ENCODE results near the gene CBY1. TPM values are rescaled to one million over a fixed set of nuclear protein-coding genes. Genes with fewer than 3 reads are reported as not detected.
A peak's percentile ranks its signal among the peaks of the same experiment; 100 is the strongest.

Gene CBY1
- total RNA-seq, 1 experiment from 2014 or later: 25.0 TPM

DNA sequence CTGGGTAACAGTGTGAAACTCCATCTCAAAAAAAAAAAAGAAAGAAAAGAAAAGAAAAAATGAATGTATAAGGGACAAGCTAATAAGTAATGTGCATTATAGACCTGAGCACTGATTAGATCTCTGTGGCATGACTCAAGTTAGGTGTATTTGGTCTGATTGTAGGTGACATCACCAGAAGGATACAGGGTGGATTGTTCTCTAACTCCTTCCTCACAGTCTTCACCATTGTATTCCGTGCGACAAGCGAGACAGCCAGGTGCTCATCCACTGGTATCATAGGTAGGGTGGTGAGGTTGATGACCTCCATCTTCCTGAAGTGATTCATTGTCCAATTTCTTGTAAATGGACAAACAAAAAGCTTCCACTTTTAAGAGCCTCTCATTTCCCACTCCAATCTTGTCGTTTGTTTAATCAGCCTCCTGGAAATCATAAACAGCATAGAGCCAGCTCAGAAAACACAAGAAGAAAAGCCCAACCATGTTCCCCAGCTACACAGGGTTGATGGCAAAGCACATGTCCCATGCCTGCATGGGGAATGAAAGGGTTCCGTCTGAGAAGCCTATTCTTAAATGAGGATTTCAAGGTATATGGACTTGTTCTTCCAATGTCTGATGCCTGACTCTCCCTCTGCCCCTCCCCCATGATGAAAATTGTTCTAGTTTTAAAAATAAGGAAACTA, 6.5 kb upstream of the CBY1 start:
- DNase-seq (ENCODE audit: low spot score): no peak

GRCh38 chr22:38652859-38653258, 3.6 kb upstream of the CBY1 start:
- DNase-seq (ENCODE audit: low spot score): no peak

DNA sequence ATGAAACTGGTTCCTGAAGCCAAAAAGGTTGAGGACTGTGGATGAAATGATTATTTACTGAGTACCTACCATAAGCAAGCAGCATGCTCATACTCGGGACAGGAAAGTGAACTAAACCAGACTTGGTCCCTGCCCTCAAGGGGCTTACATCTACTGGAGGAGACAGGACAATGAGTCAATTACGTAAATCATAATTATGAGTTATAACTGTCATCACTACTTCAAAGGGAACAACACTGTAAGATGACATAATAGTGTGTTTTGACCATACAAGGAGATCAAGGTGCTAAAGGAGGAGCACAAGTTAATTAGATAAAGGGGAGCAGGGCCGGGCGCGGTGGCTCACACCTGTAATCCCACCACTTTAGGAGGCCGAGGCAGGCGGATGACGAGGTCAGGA, 2.7 kb upstream of the CBY1 start:
- no peak for DNase-seq (ENCODE audit: low spot score)

DNA sequence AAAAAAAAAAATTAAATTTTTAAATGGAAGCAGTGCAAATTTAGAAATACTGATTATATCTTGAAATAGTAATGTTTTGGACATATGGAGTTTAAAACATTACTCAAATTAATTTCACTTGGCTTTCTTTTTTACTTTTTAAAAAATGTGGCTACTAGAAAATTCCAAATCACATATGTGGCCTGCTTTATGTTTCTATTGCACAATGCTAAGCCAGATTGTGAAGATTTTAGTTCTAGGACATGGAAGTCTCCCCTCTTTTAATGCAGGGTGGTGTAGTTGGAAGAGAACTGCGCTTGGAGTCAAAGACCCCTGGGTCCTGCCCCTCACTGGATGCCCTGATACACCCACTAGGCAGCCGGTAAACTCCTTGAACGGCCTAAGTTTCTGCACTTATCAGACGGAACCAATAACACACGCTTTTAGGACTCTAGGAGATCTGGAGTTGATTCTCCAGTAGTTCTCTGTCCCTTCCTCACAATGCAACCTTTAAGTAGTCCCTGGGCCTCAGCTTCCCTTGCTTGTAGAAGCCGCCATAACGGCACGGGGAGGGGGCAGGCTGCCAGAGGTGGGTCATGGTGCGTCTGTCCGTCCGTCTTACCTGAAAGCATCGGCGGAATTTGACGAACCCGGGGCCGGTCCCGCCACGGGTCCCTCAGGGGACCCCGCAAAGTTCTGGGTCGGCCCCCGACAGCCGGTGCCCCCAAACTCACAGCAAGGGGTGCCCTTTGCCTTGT, 751 bp upstream of the CBY1 start:
- DNase-seq (ENCODE audit: low spot score): no peak

GRCh38 chr22:38657045-38657909, 839 bp downstream of the CBY1 start:
- no peak for DNase-seq (ENCODE audit: low spot score)

GRCh38 chr22:38674888-38675287, 18.4 kb downstream of the CBY1 start:
- no peak for DNase-seq (ENCODE audit: low spot score)

DNA sequence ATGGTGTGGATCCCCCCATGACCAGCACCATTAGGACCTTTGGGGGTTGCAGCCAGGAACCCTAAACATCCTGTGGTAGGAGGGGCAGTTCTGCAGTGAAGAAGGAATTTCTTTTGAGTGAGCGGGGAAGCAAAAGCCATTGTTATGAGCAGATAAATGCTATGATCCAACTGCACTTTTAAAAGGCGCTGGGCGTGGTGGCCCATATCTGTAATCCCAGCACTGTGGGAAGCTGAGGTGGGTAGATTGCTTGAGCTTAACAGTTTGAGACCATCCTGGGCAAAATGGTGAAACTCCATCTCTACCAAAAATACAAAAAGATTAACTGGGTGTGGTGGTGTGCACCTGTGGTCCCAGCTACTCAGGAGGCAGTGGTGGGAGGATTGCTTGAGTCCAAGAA, 19.4 kb downstream of the CBY1 start:
- DNase-seq (ENCODE audit: low spot score): no peak

DNA sequence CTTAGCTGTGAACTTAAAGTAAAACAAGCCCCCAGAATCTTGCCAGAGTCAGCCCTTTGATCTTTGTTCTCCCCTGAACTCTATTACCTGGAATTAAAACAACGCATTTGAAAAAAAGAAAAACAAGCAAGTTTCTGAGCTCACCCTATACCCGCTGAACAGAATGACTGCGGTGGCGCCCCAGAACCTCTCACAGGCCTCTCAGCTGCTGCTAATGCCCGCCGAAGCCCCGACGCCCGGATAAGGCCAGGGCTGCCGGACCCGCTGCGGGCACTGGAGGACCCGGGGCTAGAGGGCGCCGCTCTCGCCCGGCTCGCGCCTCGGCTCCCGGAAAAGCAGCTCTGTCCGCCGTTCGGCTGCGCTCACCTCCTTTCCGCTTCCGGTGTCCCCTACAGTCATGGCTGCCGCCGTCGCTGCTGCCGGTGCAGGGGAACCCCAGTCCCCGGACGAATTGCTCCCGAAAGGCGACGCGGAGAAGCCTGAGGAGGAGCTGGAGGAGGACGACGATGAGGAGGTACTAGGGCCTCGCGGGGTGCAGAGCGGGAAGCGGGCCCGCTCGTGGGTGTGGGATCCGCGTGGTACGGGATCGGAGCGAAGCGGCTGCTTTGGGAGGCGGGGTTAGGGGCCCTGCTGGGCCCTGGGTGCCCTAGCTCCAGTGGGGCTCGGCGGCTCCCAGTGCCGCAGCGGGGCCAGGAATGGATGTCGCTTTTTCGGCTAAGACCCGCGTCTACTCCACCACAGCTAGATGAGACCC, 25.3 kb downstream of the CBY1 start, which contains the start of gene TOMM22:
Gene TOMM22 (plus strand): TSS at position 376 of the 754 bp plus-strand sequence. CDS start 22 bp downstream, at position 398.
- DNase-seq (ENCODE audit: low spot score): peak; percentile 76

DNA sequence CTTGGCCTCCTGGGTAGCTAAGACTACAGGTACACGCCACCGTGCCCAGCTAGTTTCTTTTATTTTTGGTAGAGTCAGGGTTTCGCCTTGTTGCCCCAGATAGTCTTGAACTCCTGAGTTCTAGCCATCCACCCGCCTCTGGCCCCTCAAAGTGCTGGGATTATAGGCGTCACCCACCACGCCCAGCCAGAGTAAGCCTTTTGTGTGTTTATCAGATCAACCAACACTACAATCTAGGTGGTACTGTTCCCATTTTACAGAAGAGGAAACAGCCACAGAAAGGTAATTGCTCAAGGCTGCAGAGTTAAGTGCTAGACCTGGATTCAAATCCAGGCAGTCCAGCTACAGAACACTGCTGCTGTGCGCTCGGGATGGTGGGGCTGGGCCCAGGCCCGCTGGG, 28.5 kb downstream of the CBY1 start:
- no peak for DNase-seq (ENCODE audit: low spot score)

- no peak for DNase-seq (ENCODE audit: low spot score)
Observed at GRCh38 chr22:38685761-38686160, 29.3 kb downstream of the CBY1 start.

DNA sequence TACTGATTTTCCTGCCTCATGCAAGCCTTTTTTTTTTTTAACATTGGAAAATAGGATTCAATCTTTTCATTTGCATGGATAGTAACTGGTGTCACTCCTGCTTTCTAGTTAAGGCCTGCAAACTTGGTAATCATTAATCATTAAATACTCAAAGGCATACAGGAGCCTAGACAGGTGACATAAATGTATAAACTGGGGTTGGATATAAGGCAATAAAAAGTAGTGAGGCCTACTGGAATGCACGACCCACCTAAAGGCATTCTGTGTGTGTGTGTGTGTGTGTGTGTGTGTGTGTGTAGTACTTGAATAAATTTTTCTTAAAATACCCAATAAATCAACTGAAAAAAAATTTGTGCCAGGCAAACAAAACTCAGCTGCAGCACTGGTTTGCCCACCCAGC, 33.2 kb downstream of the CBY1 start:
- DNase-seq (ENCODE audit: low spot score): no peak

DNA sequence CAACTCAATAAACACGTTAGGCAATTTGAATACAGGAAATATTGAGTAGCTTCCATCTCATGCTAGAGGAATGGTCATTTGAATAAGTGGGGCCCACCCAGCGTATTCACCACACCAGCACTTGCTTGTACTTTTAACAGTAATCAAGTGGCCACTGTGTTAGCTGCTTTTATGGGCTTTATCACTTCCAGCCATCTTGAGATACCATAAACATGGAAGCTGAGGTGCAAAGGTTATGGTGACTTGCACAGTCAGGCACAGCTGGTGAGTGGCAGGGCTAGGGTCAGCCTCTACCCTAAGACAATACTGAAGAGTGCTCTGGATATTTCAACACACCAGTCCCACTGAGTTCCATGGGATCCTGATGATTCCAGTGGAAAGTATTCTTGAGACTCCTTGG, 37.6 kb downstream of the CBY1 start:
- no peak for DNase-seq (ENCODE audit: low spot score)

DNA sequence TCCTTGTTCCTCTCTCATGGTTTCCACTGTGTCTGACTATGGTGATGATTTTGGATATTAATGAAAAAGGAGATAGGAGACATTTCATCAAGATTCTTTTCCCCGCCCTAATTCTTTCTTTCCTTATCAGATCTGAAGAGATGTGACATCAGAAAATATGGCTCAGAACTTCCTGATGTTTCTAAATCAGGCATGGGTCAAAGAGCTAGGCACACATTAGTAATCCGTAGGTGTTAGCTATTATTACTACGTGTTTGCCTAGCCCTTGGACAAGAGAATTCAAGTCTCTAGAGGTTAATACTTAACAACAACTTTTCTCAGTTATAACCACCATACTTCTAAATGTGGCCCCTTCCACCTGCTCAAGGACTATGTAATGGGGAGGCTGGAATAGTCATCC, 38.5 kb downstream of the CBY1 start:
- no peak for DNase-seq (ENCODE audit: low spot score)

DNA sequence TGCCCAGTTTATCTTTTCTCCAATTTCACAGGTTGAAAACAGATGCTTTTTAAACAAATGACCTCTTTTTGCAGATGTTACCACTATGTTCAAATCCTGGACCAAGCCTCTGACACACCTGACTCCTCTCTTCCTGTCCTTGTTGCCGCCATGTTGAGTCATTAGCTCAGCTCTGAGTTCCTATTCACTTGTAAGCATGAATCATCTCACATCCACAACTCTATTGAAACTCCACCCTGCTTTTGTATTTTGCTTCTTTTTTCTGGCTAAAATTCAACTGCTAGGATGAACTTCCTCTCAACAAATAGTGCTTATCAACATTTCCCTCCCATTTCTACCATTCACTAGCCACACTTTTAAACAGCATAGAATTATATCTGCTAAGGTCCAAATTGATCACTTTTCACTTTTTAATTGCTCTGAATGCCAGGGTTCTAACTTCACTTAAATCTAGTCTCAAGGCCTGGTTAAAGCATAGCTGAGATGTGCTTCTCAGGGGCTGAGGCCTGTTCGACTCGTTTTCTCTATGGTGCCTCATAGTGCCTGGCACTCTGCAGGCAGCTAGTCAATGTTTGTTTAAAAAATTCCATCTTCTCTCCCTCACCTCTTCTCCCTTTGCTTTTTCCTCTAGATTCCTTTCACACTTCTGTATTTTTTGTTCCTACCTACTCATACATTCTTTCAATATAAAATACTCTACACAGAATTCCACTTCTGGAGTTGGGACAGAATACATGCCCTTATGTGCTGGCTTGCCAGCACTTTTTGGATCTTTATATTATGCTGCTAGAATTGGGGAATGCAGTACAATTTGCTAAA, 40.4 kb downstream of the CBY1 start:
- peak; percentile 51 for DNase-seq (ENCODE audit: low spot score)

- DNase-seq (ENCODE audit: low spot score): no peak
Observed at GRCh38 chr22:38697425-38698089, 41.1 kb downstream of the CBY1 start.

GRCh38 chr22:38698407-38699094, 42.1 kb downstream of the CBY1 start:
- DNase-seq (ENCODE audit: low spot score): no peak

DNA sequence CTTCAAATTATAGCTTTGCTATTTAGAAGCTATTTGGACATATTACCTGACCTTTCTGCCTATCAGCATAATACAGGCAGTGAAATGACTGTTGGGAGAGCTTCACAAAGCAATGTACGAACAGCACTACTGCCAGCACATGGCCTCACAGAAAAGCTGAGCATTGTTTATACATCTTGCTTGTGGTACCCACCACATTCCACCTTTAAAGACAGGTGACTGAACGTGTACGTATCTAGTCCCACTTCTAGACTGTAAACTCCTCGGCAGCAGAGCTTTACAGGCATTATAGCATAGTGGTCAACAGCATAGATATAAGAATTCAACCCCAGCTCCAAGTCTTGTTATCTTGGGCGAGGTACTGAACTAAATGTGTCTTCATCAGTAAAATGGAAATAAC, 42.7 kb downstream of the CBY1 start:
- no peak for DNase-seq (ENCODE audit: low spot score)

DNA sequence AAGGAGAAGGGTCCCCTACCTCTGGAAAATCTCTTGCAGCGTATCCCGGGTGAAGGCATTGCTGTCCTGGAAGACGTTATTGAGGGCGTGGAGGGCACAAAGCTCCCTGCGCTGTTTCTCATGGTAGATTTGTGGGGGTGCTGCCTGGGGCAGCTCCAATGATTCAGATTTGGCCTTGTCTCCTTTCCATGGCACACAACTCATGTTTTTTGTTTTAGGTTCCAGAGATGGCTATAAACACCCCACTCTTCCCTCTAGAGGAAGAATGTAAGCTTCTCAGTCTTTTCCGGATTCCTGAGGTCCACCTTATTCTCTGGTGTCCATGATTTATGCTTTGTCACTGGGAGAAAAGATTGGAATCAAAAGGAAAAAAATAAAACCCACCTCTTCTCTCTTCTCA, 43.3 kb downstream of the CBY1 start:
- no peak for DNase-seq (ENCODE audit: low spot score)

DNA sequence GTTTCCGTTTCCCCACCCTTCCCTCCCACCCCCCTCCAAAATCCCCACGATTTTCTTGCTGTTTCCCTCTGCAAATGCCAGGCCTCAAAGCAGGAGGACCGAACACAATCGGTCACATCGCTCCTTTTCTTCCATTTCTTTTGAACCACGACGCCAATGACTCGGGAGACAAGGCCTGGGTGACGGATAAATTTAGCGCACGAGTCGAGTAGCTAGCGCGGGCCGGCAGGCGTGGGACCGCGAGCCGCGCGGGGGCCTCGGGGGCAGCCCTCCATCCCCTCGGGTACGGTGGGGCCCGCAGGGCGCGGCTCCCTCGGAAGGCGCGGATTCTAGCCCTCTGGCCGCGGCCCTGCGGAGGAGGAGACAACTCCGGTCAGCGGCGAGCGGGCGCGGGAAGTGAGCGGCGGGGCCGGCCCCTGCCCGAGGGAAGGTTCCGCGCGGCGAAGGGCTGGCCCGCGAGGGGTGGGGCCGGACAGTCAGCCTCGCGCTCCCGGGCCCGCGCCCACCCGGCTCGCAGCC, 43.9 kb downstream of the CBY1 start:
- DNase-seq (ENCODE audit: low spot score): no peak

Measured in H4 (cell line).